H1 (cell line): ENCODE measurements around the gene RNF212B. TPM values are rescaled to one million over a fixed set of nuclear protein-coding genes. Genes with fewer than 3 reads are reported as not detected.

Experiments
- polyA plus RNA-seq, 7 experiments: library from polyadenylated mRNA; depleted of rRNA in 3 of 7; stranded (reverse) in 5 of 7; unstranded in 2 of 7; fragments of >200 nt in 5 of 7; fragments of 200-250 nt in 2 of 7; gene quantifications; 1 replicate in 5 of 7; 2 replicates in 1 of 7; 4 replicates in 1 of 7; pipeline versions ENCODE4 v1.2.1 to v1.2.3, GENCODE V29; 2011 to 2013; ENCODE audit warnings: missing spikeins in 2 of 7, mixed read lengths in 2 of 7
- small RNA-seq: library from polyadenylated mRNA; stranded (forward); fragments of <200 nt; extraction: miRNeasy Mini kit (QIAGEN cat#:217004); gene quantifications from one replicate; pipeline ENCODE3, GENCODE V24; 2013; ENCODE audit not compliant: insufficient read depth
- total RNA-seq: library from RNA; stranded (reverse); fragmentation: NEBNext Ultra II Directional; extraction: Animal tissue kit (Norgen Biotek cat#: 25700); gene quantifications from 2 replicates; pipeline ENCODE4 v1.2.1, GENCODE V29; 2021

Gene RNF212B
- total and polyA plus RNA-seq, 2 of the 8 experiments (the other 6 are each of a cell fraction or from before 2014, with no cell fraction given), result 0.95 to 1.2 TPM

Small RNAs within 50 kb of the gene (small RNA-seq; reads per million reads assigned to genes)
- not detected for gene AL049829.1
- not detected for gene RNU6-1046P

Other genes with a start within 250 kb of the RNF212B start
- 7.4 and 7.8 TPM in 2 replicates for gene C14orf93, start 227.8 kb upstream of the RNF212B start, total RNA-seq
- gene C14orf93, start 227.8 kb upstream of the RNF212B start, polyA plus RNA-seq (2011; rRNA removed), result 8.2 and 9.7 TPM in 2 replicates
- 246 and 254 TPM in 2 replicates for gene PSMB5, start 203.0 kb upstream of the RNF212B start, total RNA-seq
- 402 and 510 TPM in 2 replicates for gene PSMB5, start 203.0 kb upstream of the RNF212B start, polyA plus RNA-seq (2011; rRNA removed)
- gene PSMB11, start 195.7 kb upstream of the RNF212B start, total RNA-seq, result not detected in 2 replicates
- not detected in 2 replicates for gene PSMB11, start 195.7 kb upstream of the RNF212B start, polyA plus RNA-seq (2011; rRNA removed)
- 18.1 TPM in 2 replicates for gene CDH24, start 180.4 kb upstream of the RNF212B start, total RNA-seq
- 27.6 and 41.8 TPM in 2 replicates for gene CDH24, start 180.4 kb upstream of the RNF212B start, polyA plus RNA-seq (2011; rRNA removed)
- 233 and 237 TPM in 2 replicates for gene ACIN1, start 142.8 kb upstream of the RNF212B start, total RNA-seq
- 132 and 153 TPM in 2 replicates for gene ACIN1, start 142.8 kb upstream of the RNF212B start, polyA plus RNA-seq (2011; rRNA removed)
- gene C14orf119, start 142.4 kb upstream of the RNF212B start, total RNA-seq, result 78.1 and 91.2 TPM in 2 replicates
- 49.8 and 94.0 TPM in 2 replicates for gene C14orf119, start 142.4 kb upstream of the RNF212B start, polyA plus RNA-seq (2011; rRNA removed)
- gene CIROP, start 132.9 kb upstream of the RNF212B start, total RNA-seq, result not detected in 2 replicates
- 0.03 and 0.06 TPM in 2 replicates for gene CIROP, start 132.9 kb upstream of the RNF212B start, polyA plus RNA-seq (2011; rRNA removed)
- gene CEBPE, start 118.7 kb upstream of the RNF212B start, total RNA-seq, result not detected in 2 replicates
- gene CEBPE, start 118.7 kb upstream of the RNF212B start, polyA plus RNA-seq (2011; rRNA removed), result 0.05 and 0.06 TPM in 2 replicates
- gene SLC7A8, start 54.3 kb upstream of the RNF212B start, total RNA-seq, result 204 and 209 TPM in 2 replicates
- gene SLC7A8, start 54.3 kb upstream of the RNF212B start, polyA plus RNA-seq (2011; rRNA removed), result 181 and 182 TPM in 2 replicates
- 9.1 and 9.7 TPM in 2 replicates for gene HOMEZ, start 48.2 kb downstream of the RNF212B start, total RNA-seq
- gene HOMEZ, start 48.2 kb downstream of the RNF212B start, polyA plus RNA-seq (2011; rRNA removed), result 12.3 and 15.9 TPM in 2 replicates
- 3.7 and 4.4 TPM in 2 replicates for gene PPP1R3E, start 64.9 kb downstream of the RNF212B start, total RNA-seq
- 3.5 and 4.7 TPM in 2 replicates for gene PPP1R3E, start 64.9 kb downstream of the RNF212B start, polyA plus RNA-seq (2011; rRNA removed)
- 13.3 and 13.8 TPM in 2 replicates for gene BCL2L2, start 68.9 kb downstream of the RNF212B start, total RNA-seq
- 9.3 and 10.5 TPM in 2 replicates for gene BCL2L2, start 68.9 kb downstream of the RNF212B start, polyA plus RNA-seq (2011; rRNA removed)
- gene PABPN1, start 83.5 kb downstream of the RNF212B start, total RNA-seq, result 300 and 312 TPM in 2 replicates
- gene PABPN1, start 83.5 kb downstream of the RNF212B start, polyA plus RNA-seq (2011; rRNA removed), result 229 and 331 TPM in 2 replicates
- gene SLC22A17, start 115.0 kb downstream of the RNF212B start, total RNA-seq, result 39.4 and 43.0 TPM in 2 replicates
- 49.0 and 77.7 TPM in 2 replicates for gene SLC22A17, start 115.0 kb downstream of the RNF212B start, polyA plus RNA-seq (2011; rRNA removed)
- 27.8 and 29.0 TPM in 2 replicates for gene EFS, start 127.2 kb downstream of the RNF212B start, total RNA-seq
- 28.6 and 39.0 TPM in 2 replicates for gene EFS, start 127.2 kb downstream of the RNF212B start, polyA plus RNA-seq (2011; rRNA removed)
- not detected in 2 replicates for gene IL25, start 134.9 kb downstream of the RNF212B start, total RNA-seq
- gene IL25, start 134.9 kb downstream of the RNF212B start, polyA plus RNA-seq (2011; rRNA removed), result not detected in 2 replicates
- not detected in 2 replicates for gene CMTM5, start 139.1 kb downstream of the RNF212B start, total RNA-seq
- 2.1 and 2.8 TPM in 2 replicates for gene CMTM5, start 139.1 kb downstream of the RNF212B start, polyA plus RNA-seq (2011; rRNA removed)
- gene MYH6, start 170.3 kb downstream of the RNF212B start, total RNA-seq, result not detected in 2 replicates
- 0.03 and 0.05 TPM in 2 replicates for gene MYH6, start 170.3 kb downstream of the RNF212B start, polyA plus RNA-seq (2011; rRNA removed)
- gene MYH7, start 197.7 kb downstream of the RNF212B start, total RNA-seq, result not detected in 2 replicates
- 0.02 TPM in 1 of 2 replicates, not detected in the other for gene MYH7, start 197.7 kb downstream of the RNF212B start, polyA plus RNA-seq (2011; rRNA removed)
- gene NGDN, start 231.8 kb downstream of the RNF212B start, total RNA-seq, result 48.8 and 56.0 TPM in 2 replicates
- gene NGDN, start 231.8 kb downstream of the RNF212B start, polyA plus RNA-seq (2011; rRNA removed), result 22.4 and 39.8 TPM in 2 replicates